Coronary artery (tissue), 2 donors: ENCODE results near the gene SERPINE1.
"Not testable (repeated sequence)": the region's sequence is repeated elsewhere in the genome, so short reads cannot be mapped to it uniquely, and the experiment has no call there.

Source experiments
- DNase-seq: peaks from one replicate; pipeline ENCODE4 v3.0.0-alpha.2; 2017; ENCODE audit warnings: low spot score
- H3K27ac ChIP-seq, 2 donors: fragments of 200-600 bp; sonication (generic); one replicate each; pipeline ENCODE4 v1.5.1; 2016 to 2019
- H3K4me3 ChIP-seq: fragments of 200-600 bp; sonication (generic); 2 replicates; pipeline ENCODE4 v1.5.1; 2016; ENCODE audit warnings: mild to moderate bottlenecking, moderate library complexity
- TF ChIP-seq, protein P1 (sequence below): fragments of 200-600 bp; sonication (generic); IDR thresholded peaks from one replicate; pipeline ENCODE4 v1.5.1; 2019; ENCODE audit warnings: antibody characterized with exemption

SERPINE1 gene

DNA sequence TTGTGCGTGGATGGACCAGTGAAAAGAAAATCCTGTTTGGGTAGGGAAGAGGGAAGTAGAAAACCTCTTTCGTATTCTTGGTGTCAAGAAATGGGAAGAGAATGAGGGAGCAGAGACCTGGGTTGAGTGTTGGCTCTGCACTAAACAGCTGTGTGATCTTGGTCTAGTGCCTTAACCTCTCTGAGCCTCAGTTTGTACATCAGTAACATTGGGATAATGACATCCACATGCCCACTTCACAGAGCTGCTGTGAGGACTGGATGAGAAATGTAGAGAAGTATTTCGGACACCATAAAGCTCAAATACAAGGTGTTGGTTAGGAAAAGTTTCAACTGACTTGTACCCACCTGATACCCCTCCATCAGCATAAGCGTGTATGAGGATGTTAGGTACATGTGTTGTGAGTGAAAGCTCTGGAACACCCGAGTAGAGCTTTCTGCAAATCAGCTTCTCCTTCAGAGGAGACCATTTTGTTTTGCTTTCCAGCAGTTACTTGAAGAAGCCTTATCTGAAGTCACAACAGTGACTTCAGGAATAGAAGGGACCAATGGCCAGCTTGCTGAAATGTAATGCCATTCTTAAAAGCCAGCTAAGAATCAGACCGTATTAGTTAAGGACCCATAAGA is 30.5 kb upstream of the SERPINE1 start:
- TF ChIP-seq, protein P1, sequence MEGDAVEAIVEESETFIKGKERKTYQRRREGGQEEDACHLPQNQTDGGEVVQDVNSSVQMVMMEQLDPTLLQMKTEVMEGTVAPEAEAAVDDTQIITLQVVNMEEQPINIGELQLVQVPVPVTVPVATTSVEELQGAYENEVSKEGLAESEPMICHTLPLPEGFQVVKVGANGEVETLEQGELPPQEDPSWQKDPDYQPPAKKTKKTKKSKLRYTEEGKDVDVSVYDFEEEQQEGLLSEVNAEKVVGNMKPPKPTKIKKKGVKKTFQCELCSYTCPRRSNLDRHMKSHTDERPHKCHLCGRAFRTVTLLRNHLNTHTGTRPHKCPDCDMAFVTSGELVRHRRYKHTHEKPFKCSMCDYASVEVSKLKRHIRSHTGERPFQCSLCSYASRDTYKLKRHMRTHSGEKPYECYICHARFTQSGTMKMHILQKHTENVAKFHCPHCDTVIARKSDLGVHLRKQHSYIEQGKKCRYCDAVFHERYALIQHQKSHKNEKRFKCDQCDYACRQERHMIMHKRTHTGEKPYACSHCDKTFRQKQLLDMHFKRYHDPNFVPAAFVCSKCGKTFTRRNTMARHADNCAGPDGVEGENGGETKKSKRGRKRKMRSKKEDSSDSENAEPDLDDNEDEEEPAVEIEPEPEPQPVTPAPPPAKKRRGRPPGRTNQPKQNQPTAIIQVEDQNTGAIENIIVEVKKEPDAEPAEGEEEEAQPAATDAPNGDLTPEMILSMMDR = no peak
- no peak overlapping the region for H3K27ac ChIP-seq
- DNase-seq = no peak
- H3K4me3 ChIP-seq = no peak overlapping the region

GRCh38 chr7:101096957-101097347 is 30.0 kb upstream of the SERPINE1 start:
- H3K4me3 ChIP-seq = no peak overlapping the region
- no peak overlapping the region for H3K27ac ChIP-seq
- DNase-seq = no peak
- TF ChIP-seq, protein P1 = no peak

DNA sequence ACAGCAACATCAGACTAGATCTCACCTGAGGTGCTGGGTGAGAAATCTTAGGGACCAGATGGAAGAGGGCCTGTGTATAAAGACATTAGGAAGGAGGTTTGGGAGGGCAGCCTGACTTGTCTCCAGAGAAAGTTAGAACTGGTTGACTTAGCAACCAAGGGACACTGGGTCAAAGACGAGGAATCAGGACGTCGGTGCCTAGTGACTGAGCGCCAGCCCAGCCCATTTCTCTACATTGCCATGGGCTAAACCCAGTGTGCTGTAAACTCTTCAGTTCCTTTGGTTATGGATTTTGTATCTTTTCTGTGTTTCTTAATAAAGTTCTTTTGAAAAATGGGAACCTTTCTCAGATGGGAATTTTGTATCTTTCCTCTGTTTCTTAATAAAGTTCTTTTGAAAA is 29.3 kb upstream of the SERPINE1 start:
- Histone ChIP-seq H3K27ac (no peak overlapping the region), H3K4me3 (no peak overlapping the region)
- DNase-seq = no peak
- TF ChIP-seq, protein P1 = no peak

- TF ChIP-seq, protein P1 = no peak
- Histone ChIP-seq H3K27ac (peak overlapping the region; percentile 80 to 94), H3K4me3 (peak overlapping the region; percentile 38)
- DNase-seq = peak; percentile 99
Observed at GRCh38 chr7:101099969-101100781, 26.7 kb upstream of the SERPINE1 start.

DNA sequence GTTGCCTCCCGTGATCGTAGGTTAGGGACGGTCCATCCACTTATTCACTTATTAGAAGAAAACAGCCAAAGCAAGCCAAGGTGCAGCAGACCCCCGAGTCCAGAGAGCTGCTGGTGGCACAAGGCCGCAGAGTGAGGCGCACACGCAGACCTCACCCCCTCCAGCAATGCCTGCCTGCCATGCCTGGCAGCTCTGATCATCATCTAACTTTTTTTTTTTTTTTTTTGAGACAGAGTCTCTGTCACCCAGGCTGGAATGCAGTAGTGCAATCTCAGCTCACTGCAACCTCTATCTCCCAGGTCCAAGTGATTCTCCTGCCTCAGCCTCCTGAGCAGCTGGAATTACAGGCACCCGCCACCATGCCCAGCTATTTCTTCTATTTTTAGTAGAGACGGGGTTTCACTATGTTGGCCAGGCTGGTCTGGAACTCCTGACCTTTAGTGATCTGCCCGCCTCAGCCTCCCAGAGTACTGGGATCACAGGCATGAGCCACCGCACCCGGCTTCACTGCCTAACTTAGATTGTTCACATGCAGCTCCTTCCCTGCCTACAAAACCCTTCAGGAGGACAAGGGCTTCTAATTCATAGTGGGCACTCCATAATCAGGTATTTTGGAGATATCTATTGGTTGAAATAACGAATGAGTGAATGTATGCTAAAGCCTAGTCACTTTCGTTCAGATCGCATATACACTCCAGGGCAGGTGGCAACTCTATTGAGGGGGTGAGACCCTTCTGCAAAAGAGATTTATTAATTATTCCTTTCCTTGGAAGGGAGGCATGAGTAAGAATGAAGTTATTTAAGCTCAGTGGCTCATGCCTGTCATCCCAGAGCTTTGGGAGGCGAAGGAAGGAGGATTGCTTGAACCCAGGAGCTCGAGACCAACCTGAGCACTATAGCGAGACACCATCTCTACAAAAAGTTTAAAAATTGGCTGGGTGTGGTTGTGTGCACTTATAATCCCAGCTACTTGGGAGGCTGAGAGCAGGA is 25.8 kb upstream of the SERPINE1 start:
- TF ChIP-seq, protein P1 = no peak
- no peak for DNase-seq

GRCh38 chr7:101102026-101102425 is 24.9 kb upstream of the SERPINE1 start:
- TF ChIP-seq, protein P1 = no peak
- no peak for DNase-seq
- Histone ChIP-seq H3K4me3 (no peak overlapping the region), H3K27ac (no peak overlapping the region)

More for the DNA sequence above, 25.8 kb upstream of the SERPINE1 start:
- H3K27ac ChIP-seq = peak overlapping the region; percentile 80 to 94
- no peak overlapping the region for H3K4me3 ChIP-seq

DNA sequence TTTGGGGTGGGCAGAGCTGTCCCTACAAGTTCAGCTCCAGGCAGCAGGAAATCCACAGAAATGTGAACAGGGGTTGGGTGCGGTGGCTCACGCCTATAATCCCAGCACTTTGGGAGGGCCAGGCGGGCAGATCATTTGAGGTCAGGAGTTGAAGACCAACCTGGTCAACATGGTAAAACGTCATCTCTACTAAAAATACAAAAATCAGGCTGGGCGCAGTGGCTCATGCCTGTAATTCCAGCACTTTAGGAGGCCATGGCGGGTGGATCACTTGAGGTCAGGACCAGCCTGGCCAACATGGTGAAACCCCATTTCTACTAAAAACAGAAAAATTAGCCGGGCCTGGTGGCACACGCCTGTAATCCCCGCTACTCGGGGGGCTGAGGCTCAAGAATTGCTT is 23.2 kb upstream of the SERPINE1 start:
- H3K27ac ChIP-seq, H3K4me3 ChIP-seq: not testable (repeated sequence)

More for the DNA sequence above, 23.2 kb upstream of the SERPINE1 start:
- DNase-seq = not testable (repeated sequence)
